Mucosa of descending colon (tissue), 3 donors: ENCODE results near the gene MTCH1. TPM values are rescaled to one million over a fixed set of nuclear protein-coding genes. Genes with fewer than 3 reads are reported as not detected.
"Not testable (repeated sequence)": the region's sequence is repeated elsewhere in the genome, so short reads cannot be mapped to it uniquely, and the experiment has no call there.

Source experiments
- ATAC-seq: fragments of 200-7000 bp; cut with Tn5 transposase; one replicate; pipeline ENCODE4 v1.9.1; 2020; ENCODE audit warnings: mild to moderate bottlenecking, moderate library complexity
- DNase-seq, 3 donors: peaks; one replicate each; pipeline ENCODE4 v3.0.0-alpha.2; 2020
- H3K36me3 ChIP-seq: fragments of 200-600 bp; one replicate; pipeline ENCODE4 v1.8.0; 2021; ENCODE audit warnings: low read depth, mild to moderate bottlenecking
- H3K4me1 ChIP-seq: fragments of 200-600 bp; one replicate; pipeline ENCODE4 v1.8.0; 2021; ENCODE audit warnings: low read depth, mild to moderate bottlenecking
- H3K4me3 ChIP-seq: fragments of 200-600 bp; one replicate; pipeline ENCODE4 v1.8.0; 2021; ENCODE audit warnings: mild to moderate bottlenecking
- H3K9me3 ChIP-seq: fragments of 200-600 bp; one replicate; pipeline ENCODE4 v1.8.0; 2021; ENCODE audit warnings: mild to moderate bottlenecking
- intact Hi-C, 2 donors: fragments of 100-400 bp; cut with DNase I in 1 of 2; cut with micrococcal nuclease in 1 of 2; formaldehyde crosslinking; loops; one replicate each; pipeline versions ENCODE4 v1.11.0 to v1.11.1; 2022; cut with DNase I, micrococcal nuclease
- total RNA-seq, 3 donors: library from RNA; stranded (reverse); fragmentation: NEBNext Ultra II Directional in 2 of 3; extraction: Animal tissue kit (Norgen Biotek cat#: 25700) in 2 of 3; gene quantifications; one replicate each; pipeline versions ENCODE4 v1.2.1 to v1.2.4, GENCODE V29; 2021 to 2023
- TF ChIP-seq, protein P1 (sequence below): fragments of 200-600 bp; IDR thresholded peaks from one replicate; pipeline ENCODE4 v1.8.0; 2022; ENCODE audit warnings: antibody characterized with exemption, mild to moderate bottlenecking
- donor health status: DM: no; HTN: no; CAD: no; lungs with moderate emphysema.
- donor health status: DM: no; HTN: no; CAD: no.
- donor health status: DM: no; HTN: yes; CAD: no.

The MTCH1 gene
- total RNA-seq, 3 donors from 2014 or later = 153 to 186 (median 157) TPM

DNA sequence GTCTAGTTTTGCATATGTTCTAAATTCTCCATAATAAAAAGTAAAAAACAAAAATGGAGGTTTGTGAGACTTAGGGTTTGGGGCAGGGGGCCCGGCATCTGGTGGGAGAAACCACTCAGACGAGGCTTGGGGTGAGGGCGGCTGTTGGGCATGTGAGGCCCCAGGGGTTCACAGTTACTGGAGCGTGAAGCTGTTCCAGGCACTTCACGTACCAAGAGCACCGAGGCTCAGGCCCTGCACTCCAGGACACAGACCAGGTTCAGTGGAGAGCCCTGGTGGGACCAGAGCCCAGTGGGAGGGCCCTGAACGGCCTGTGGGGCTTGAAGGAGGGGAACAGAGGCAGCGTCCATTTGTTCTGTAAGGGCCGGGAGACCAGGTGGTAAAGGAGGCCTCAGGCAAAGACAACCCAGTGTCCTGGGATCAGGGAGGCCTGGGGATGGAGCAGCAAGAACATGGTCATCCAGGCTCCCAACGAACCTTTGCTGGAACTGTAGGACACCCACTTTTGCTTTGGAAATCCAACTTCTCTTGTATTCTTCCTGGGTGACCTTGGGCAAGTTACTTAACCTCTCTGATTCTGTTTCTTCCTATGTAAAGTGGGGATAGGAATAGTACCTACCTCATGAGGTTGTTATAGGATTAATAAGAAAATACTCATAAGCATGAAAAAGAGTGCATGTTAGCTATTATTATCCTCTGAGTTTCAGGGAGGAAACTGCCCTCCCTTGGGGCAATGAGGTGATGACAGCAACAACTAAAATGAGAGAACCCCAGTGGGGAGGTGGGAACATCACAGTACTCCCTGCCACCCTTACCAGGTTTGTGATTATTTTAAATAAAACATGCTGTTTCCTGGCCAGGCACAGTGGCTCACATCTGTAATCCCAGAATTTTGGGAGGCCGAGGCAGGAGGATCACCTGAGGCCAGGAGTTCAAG lies 18.3 kb upstream of the MTCH1 start:
- Histone ChIP-seq H3K4me1 (no peaks in the 10 kb centered on the region), H3K36me3 (no peaks in the 10 kb centered on the region), H3K9me3 (no peaks in the 10 kb centered on the region), H3K4me3 (no peak overlapping the region)
- ATAC-seq (peak; percentile 20), DNase-seq (no peak)
- TF ChIP-seq, protein P1, sequence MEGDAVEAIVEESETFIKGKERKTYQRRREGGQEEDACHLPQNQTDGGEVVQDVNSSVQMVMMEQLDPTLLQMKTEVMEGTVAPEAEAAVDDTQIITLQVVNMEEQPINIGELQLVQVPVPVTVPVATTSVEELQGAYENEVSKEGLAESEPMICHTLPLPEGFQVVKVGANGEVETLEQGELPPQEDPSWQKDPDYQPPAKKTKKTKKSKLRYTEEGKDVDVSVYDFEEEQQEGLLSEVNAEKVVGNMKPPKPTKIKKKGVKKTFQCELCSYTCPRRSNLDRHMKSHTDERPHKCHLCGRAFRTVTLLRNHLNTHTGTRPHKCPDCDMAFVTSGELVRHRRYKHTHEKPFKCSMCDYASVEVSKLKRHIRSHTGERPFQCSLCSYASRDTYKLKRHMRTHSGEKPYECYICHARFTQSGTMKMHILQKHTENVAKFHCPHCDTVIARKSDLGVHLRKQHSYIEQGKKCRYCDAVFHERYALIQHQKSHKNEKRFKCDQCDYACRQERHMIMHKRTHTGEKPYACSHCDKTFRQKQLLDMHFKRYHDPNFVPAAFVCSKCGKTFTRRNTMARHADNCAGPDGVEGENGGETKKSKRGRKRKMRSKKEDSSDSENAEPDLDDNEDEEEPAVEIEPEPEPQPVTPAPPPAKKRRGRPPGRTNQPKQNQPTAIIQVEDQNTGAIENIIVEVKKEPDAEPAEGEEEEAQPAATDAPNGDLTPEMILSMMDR = no peak
- intact Hi-C loops = no loop called here

DNA sequence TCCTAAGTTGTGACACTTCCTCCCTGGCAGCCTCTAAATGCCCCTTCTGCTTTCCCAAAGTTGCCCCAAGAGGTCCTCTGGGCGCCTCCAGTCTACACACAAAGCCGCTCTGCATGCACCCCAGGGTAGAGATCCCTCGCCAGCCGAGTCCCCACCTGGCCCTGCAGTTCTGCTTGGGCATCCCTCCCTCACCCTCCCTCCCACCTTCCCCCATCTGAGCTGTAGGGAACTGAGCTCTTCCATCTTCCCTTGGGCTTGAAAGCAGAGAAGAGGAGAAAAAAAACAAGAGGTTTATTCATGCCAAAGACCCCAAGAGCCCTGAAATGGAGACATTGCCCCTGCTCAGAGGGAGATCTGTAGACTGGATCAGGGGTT lies 13.7 kb upstream of the MTCH1 start:
- intact Hi-C loops = no loop called here
- DNase-seq (no peak), ATAC-seq (no peak)
- Histone ChIP-seq H3K4me3 (no peak overlapping the region), H3K9me3 (no peaks in the 10 kb centered on the region), H3K36me3 (no peaks in the 10 kb centered on the region), H3K4me1 (no peaks in the 10 kb centered on the region)
- TF ChIP-seq, protein P1 = no peak

DNA sequence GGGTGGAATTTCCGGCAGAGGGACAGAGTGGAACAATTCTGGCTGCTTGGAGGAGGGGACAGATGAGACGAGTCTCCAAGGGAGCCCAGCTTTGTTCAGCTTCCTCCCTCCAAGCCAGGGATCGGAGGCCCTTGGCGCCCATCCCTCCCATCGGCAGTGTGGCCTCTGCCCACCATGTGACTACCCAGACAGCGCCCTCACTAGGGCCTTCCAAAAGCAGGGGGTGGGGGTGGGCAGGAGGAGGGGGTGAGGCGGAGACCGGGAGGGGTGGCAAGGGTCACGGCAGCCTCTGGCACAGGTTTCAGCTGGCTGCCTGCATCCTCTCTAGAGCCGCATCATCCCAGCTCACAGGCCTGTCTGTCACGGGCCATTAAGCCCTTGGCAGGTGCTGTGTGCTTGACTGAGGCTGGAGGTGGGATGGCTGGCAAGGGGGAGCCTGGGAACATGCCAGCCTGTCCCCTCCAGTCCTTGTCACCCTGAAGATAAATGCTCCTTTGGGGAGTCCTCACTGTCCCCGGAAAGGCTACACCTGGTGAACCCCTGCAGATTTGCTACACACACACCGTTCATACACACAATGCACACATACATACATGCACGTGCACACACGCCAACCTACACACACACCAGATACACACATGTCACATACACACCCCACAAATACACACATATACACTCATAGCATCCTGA lies 13.2 kb upstream of the MTCH1 start:
- Histone ChIP-seq H3K4me1 (no peaks in the 10 kb centered on the region), H3K4me3 (no peak overlapping the region), H3K9me3 (no peaks in the 10 kb centered on the region), H3K36me3 (no peaks in the 10 kb centered on the region)
- intact Hi-C loops = no loop called here
- ATAC-seq = no peak
- DNase-seq = no peak
- TF ChIP-seq, protein P1 = no peak

DNA sequence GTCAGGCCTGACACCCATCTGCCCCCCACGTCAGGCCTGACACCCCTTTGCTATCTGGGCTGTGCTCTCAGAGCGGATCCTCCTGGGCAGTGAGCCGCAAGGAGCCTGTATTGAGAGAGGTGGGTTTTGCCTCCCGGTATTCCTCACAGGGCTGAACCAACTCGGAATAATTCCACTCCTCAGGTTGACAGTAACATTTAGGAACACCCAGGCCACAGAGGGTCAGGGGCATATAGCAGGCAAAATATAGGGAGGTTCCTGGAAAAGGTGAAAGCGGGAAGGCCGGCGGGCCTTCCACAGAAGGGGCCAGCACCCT lies 12.7 kb upstream of the MTCH1 start:
- Histone ChIP-seq H3K9me3 (no peaks in the 10 kb centered on the region), H3K36me3 (no peaks in the 10 kb centered on the region), H3K4me1 (no peaks in the 10 kb centered on the region), H3K4me3 (no peak overlapping the region)
- intact Hi-C loops = no loop called here
- ATAC-seq (no peak), DNase-seq (no peak)
- TF ChIP-seq, protein P1 = no peak

DNA sequence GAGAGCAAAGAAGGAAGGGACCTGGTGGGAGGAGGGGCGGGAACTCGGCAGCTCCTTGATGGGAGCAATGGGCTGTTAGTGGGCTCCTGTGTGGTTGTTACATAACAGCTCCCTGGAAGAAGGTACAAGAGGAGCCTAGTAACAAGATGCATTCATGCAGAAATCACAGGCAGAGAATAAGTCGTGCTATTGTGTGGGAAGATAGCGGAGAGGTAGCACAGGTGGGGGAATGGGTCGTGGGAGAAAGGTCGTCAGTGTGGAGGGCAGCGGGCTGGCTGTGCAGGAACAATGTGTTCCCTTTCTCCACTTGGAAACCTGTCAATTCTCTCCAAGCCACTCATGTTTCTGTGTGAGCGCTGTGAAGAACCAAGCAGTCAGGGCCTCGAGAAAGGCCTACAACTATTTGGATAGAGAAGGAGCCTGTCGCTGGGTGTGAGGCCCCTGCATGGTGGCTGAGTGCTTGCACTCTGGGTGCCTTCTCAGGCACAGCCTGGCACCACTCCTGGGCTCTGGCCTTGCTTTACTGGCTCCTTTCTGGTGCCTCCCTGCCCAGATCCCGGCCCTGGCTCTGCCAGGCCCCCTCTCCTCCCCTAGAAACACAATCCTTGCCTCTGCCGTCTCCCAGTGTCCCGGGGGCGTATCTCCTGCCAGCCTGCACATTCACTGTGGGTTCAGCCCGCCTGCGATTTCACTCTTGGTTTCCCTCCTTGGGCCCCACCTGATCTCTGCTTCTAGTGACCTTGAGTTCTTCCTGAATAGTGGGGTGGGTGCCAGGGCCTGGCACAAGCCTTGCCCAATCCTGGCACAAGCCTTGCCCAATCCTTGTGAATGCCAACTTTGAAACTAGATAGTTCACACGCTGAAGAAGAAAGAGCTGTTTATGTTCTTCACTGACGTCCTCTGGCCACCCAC lies 12.1 kb upstream of the MTCH1 start:
- TF ChIP-seq, protein P1 = no peak
- peak; percentile 44 for ATAC-seq
- H3K9me3 ChIP-seq = no peaks in the 10 kb centered on the region
- no peaks in the 10 kb centered on the region for H3K4me1 ChIP-seq
- H3K36me3 ChIP-seq = no peaks in the 10 kb centered on the region
- H3K4me3 ChIP-seq = no peak overlapping the region
- DNase-seq = peak in 1 of 3 donors; percentile 27
- intact Hi-C loops = no loop called here

DNA sequence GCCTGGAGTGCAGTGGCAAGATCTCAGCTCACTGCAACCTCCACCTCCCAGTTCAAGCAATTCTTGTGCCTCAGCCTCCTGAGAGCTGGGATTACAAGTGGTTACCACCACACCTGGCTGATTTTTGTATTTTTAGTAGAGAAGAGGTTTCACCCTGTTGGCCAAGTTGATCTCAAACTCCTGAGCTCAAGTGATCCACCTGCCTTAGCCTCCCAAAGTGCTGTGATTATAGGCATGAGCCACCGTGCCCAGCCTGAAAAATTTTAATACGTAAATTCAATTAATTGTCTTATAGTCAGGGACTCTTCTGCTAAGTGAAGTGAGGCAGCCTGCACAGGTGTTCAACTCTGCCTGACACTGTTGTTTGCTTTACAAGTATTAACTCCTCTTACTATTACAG lies 4.4 kb upstream of the MTCH1 start:
- H3K9me3 ChIP-seq, H3K36me3 ChIP-seq, H3K4me3 ChIP-seq, H3K4me1 ChIP-seq, ATAC-seq, intact Hi-C loops, DNase-seq: not testable (repeated sequence)
